HAP-1 (cell line): Measurements from ENCODE around the gene DNAJC6.

Source experiments
- DNase-seq, 2 experiments: peaks; one replicate each; pipeline ENCODE4 v3.0.0-alpha.2; 2016 to 2020; ENCODE audit warnings: low spot score in 2 of 2
- H3K27me3 ChIP-seq: fragments of 250-450 bp; sonication (Bioruptor Pico); 2 replicates; pipeline ENCODE4 v1.5.1; 2020; ENCODE audit warnings: low read depth, mild to moderate bottlenecking, moderate library complexity
- H3K36me3 ChIP-seq: fragments of 250-450 bp; sonication (Bioruptor Pico); replicated peaks from 2 replicates; pipeline ENCODE4 v1.5.1; 2020; ENCODE audit warnings: mild to moderate bottlenecking
- H3K4me1 ChIP-seq: fragments of 250-450 bp; sonication (Bioruptor Pico); 2 replicates; pipeline ENCODE4 v1.5.1; 2020; ENCODE audit warnings: mild to moderate bottlenecking
- H3K4me3 ChIP-seq: fragments of 250-450 bp; sonication (Bioruptor Pico); 2 replicates; pipeline ENCODE4 v1.5.1; 2020; ENCODE audit warnings: mild to moderate bottlenecking, moderate library complexity
- H3K9me3 ChIP-seq: fragments of 250-450 bp; sonication (Bioruptor Pico); 2 replicates; pipeline ENCODE4 v1.5.1; 2020; ENCODE audit warnings: mild to moderate bottlenecking, moderate library complexity
- in situ Hi-C: fragments of 300-500 bp; cut with MboI; formaldehyde crosslinking; loops from 3 replicates; pipeline ENCODE4 v1.14.3; 2020; ENCODE audit warnings: low sequenced_read_pairs, inconsistent platforms, mixed read lengths

Gene DNAJC6

GRCh38 chr1:65309304-65310077 is at the start of gene DNAJC6:
Gene DNAJC6, plus strand, starts transcription at chr1:65309543. Its CDS starts 203 bp downstream, at chr1:65309746.
- DNase-seq = peak; percentile 42 to 88

GRCh38 chr1:65259816-65260215 is 49.5 kb upstream of the DNAJC6 start:
- H3K4me3 ChIP-seq = no peak overlapping the region
- H3K36me3 ChIP-seq = no peaks in the 10 kb centered on the region
- in situ Hi-C loops = no loop called here
- H3K27me3 ChIP-seq = no peaks in the 10 kb centered on the region
- DNase-seq = no peak
- H3K9me3 ChIP-seq = no peaks in the 10 kb centered on the region
- peaks cover 12% of the 10 kb centered on the region for H3K4me1 ChIP-seq

More at GRCh38 chr1:65309304-65310077, at the start of gene DNAJC6:
- Histone ChIP-seq H3K27me3 (no peaks in the 10 kb centered on the region; the same call in 1 of the 2 replicates), H3K9me3 (no peaks in the 10 kb centered on the region), H3K4me1 (peaks cover 4% of the 10 kb centered on the region), H3K36me3 (no peaks in the 10 kb centered on the region), H3K4me3 (peak within 1 kb of the TSS; percentile 27)
- in situ Hi-C loops = no loop called here

- no peak for DNase-seq
- H3K4me3 ChIP-seq = no peak overlapping the region
- H3K9me3 ChIP-seq = no peaks in the 10 kb centered on the region
- H3K27me3 ChIP-seq = no peaks in the 10 kb centered on the region
- peaks cover 9% of the 10 kb centered on the region for H3K4me1 ChIP-seq
- no peaks in the 10 kb centered on the region for H3K36me3 ChIP-seq
- in situ Hi-C loops = no loop called here
Observed at GRCh38 chr1:65260851-65261473, 48.4 kb upstream of the DNAJC6 start.

- no peak for DNase-seq
- H3K4me3 ChIP-seq = no peak overlapping the region
- H3K4me1 ChIP-seq = peaks cover 5% of the 10 kb centered on the region
- H3K27me3 ChIP-seq = no peaks in the 10 kb centered on the region
- in situ Hi-C loops = no loop called here
- no peaks in the 10 kb centered on the region for H3K36me3 ChIP-seq
- no peaks in the 10 kb centered on the region for H3K9me3 ChIP-seq
Observed at GRCh38 chr1:65263286-65263685, 46.1 kb upstream of the DNAJC6 start.

- Histone ChIP-seq H3K4me1 (no peaks in the 10 kb centered on the region; the same call in none of the 2 replicates), H3K36me3 (no peaks in the 10 kb centered on the region), H3K9me3 (no peaks in the 10 kb centered on the region), H3K4me3 (no peak overlapping the region), H3K27me3 (no peaks in the 10 kb centered on the region)
- peak in 1 of 2 experiments; percentile 66 for DNase-seq
- in situ Hi-C loops = no loop called here
Observed at GRCh38 chr1:65264197-65264929, 45.0 kb upstream of the DNAJC6 start.

- in situ Hi-C loops = no loop called here
- no peaks in the 10 kb centered on the region for H3K36me3 ChIP-seq
- no peak overlapping the region for H3K4me3 ChIP-seq
- H3K9me3 ChIP-seq = no peaks in the 10 kb centered on the region
- no peaks in the 10 kb centered on the region for H3K27me3 ChIP-seq
- no peak for DNase-seq
- H3K4me1 ChIP-seq = no peaks in the 10 kb centered on the region; the same call in 1 of the 2 replicates
Observed at GRCh38 chr1:65265296-65265650, 44.1 kb upstream of the DNAJC6 start.

GRCh38 chr1:65265651-65266351 is 43.5 kb upstream of the DNAJC6 start:
- no peaks in the 10 kb centered on the region for H3K36me3 ChIP-seq
- H3K4me1 ChIP-seq = no peaks in the 10 kb centered on the region; the same call in 1 of the 2 replicates
- in situ Hi-C loops = no loop called here
- no peaks in the 10 kb centered on the region for H3K9me3 ChIP-seq
- H3K27me3 ChIP-seq = no peaks in the 10 kb centered on the region
- peak in 1 of 2 experiments; percentile 42 for DNase-seq
- H3K4me3 ChIP-seq = no peak overlapping the region

GRCh38 chr1:65266476-65266875 is 42.9 kb upstream of the DNAJC6 start:
- Histone ChIP-seq H3K36me3 (no peaks in the 10 kb centered on the region), H3K4me3 (no peak overlapping the region), H3K4me1 (no peaks in the 10 kb centered on the region; the same call in 1 of the 2 replicates), H3K27me3 (no peaks in the 10 kb centered on the region), H3K9me3 (no peaks in the 10 kb centered on the region)
- in situ Hi-C loops = no loop called here
- DNase-seq = no peak

GRCh38 chr1:65267271-65267670 is 42.1 kb upstream of the DNAJC6 start:
- H3K27me3 ChIP-seq = no peaks in the 10 kb centered on the region
- H3K4me1 ChIP-seq = no peaks in the 10 kb centered on the region; the same call in 1 of the 2 replicates
- no peaks in the 10 kb centered on the region for H3K9me3 ChIP-seq
- no peak for DNase-seq
- H3K4me3 ChIP-seq = no peak overlapping the region
- in situ Hi-C loops = no loop called here
- no peaks in the 10 kb centered on the region for H3K36me3 ChIP-seq

GRCh38 chr1:65267683-65268082 is 41.7 kb upstream of the DNAJC6 start:
- no peaks in the 10 kb centered on the region for H3K9me3 ChIP-seq
- no peaks in the 10 kb centered on the region for H3K36me3 ChIP-seq
- no peak overlapping the region for H3K4me3 ChIP-seq
- DNase-seq = no peak
- no peaks in the 10 kb centered on the region for H3K27me3 ChIP-seq
- no peaks in the 10 kb centered on the region; the same call in 1 of the 2 replicates for H3K4me1 ChIP-seq
- in situ Hi-C loops = no loop called here

GRCh38 chr1:65269612-65270011 is 39.7 kb upstream of the DNAJC6 start:
- Histone ChIP-seq H3K27me3 (no peaks in the 10 kb centered on the region), H3K4me3 (no peak overlapping the region), H3K36me3 (no peaks in the 10 kb centered on the region), H3K4me1 (no peaks in the 10 kb centered on the region; the same call in 1 of the 2 replicates), H3K9me3 (no peaks in the 10 kb centered on the region)
- in situ Hi-C loops = no loop called here
- DNase-seq = no peak

GRCh38 chr1:65276197-65276939 is 33.0 kb upstream of the DNAJC6 start:
- DNase-seq = no peak
- no peaks in the 10 kb centered on the region for H3K36me3 ChIP-seq

More at GRCh38 chr1:65276197-65276939, 33.0 kb upstream of the DNAJC6 start:
- Histone ChIP-seq H3K27me3 (no peaks in the 10 kb centered on the region), H3K4me1 (no peaks in the 10 kb centered on the region), H3K9me3 (no peaks in the 10 kb centered on the region), H3K4me3 (no peak overlapping the region)
- in situ Hi-C loops = no loop called here
